ENCODE measurements around the gene TJAP1.

DNA sequence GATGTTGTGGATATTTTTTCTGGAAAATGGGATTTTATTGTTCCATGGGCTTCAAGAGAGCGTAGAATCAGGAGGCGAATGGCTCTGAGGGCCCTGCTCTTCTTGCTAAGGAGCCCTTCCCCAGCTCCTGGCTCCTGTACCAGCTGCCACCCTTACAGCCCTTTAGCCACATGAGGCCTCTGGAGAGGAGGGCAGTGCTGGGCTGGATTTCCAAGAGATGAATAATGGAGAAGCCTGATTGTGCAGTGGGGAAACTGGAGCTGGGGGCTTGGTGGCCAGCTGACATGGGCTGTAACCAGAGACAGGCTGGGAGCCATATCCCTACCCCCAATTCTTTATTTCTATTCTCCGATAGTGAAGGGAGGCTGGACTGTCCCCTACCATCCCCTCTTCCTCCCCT is 23.6 kb downstream of the TJAP1 start:
- TF ChIP-seq GATA2 (IDR thresholded peaks at IDR 0.05; ENCODE audit: low read depth, low read length) (no peak), GATA3 (IDR thresholded peaks at IDR 0.05; ENCODE audit: low read depth, low read length) (no peak)
